HuH-7.5 (cell line): ENCODE measurements around the gene HS3ST5.
"Not testable (repeated sequence)": the region's sequence is repeated elsewhere in the genome, so short reads cannot be mapped to it uniquely, and the experiment has no call there.

Experiments used
- DNase-seq: peaks from one replicate; pipeline ENCODE4 v3.0.0; 2011; ENCODE audit warnings: low spot score

HS3ST5 gene

DNA sequence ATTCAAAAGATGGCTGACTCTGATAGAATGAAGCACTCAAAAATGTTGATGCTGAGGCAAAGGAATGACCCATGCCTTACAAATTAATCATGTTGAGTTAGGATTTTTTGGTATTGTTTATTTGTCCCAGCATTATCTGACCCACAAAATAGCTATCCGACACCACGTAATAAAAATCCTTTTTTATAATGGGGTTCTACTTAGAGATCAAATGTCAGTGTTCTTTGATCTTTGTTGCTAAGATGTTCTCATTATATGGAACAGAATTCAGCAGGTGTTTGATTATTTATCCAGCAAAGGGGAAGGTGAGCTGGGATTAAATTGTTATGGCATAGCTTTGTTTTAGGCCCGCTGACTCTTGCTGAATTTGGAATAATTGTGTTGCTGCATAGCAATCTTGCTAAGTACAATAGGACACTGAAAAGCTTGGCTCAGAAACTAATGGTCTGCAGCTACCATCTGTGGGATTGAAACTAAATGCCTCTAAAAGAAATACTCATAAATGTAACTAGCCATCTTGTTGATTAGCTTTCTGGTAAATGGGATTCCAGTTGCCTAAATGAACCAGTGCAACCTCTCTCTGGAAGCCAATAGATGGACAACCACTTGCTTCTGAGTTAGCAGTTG, 191.6 kb downstream of the HS3ST5 start:
- no peak for DNase-seq

DNA sequence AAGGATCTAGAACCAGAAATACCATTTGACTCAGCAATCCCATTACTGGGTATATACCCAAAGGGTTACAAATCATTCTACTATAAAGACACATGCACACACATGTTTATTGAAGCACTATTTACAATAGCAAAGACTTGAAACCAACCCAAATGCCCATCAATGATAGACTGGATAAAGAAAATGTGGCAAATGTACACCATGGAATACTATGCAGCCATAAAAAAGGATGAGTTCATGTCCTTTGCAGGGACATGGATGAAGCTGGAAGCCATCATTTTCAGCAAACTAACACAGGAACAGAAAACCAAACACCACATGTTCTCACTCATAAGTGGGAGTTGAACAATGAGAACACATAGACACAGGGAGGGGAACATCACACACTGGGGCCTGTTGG, 193.6 kb downstream of the HS3ST5 start:
- DNase-seq = not testable (repeated sequence)

DNA sequence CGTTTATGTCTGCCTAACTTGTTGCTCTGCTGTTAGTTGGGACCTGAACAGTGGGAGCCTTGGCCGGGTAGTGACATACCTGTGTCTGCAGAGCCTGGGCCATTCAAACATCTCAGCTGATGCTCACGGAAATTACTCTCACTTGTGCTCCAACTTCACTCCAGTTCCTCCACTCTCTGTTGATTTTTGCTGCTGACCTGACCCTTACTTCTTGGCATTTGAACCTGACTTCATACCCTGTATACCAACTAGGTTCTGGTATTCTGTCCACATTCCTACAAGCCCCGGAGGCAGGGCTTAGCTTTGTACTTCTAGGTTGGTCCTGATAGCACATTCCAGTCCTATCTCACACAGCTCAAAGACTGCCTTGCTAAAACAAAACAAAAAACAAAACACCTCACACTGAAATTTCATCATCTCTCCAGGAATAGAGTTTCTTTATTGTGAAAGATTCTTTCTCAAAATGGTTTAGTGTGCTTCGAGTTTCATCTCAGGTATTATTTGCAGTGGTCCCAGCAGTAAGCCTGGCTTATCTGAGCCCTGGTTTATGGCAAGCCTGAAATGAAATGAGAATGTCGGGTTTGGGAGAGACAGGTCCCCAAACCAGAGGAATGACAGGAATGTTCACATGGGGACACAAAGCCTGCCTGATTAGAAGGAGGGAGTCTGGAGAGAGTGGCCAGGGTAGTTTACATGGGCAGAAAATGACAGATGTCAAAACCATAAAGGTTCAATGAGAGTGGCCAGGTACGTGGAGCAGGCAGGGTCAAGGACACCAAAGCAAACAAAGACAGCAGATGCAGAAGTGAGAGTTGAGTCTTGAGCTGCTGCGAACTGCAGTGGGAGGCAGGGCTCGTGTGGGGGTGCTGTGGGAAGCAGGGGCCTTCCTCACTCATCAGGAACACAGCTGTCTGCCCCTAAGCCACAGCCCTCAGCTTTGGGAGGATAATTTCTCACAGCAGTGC, 197.7 kb downstream of the HS3ST5 start:
- no peak for DNase-seq

DNA sequence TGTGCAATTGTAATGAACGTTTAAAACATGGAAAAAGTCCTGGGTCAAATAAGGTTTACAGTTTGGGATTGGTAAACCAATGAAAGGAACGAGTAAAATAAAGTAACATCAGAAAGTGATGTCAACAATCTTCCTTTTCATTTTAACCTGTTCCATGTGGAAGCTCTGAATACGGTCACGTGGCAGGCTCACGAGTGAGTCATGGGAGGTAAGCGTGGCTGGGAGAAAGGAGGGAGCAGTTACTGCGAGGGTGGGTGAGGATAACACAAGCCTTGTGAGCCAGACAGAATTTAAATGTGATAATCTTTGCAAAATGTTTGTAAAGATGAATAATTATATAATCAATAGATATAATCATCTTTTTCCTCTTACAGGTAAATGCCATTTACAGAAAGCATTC, 200.6 kb downstream of the HS3ST5 start:
- DNase-seq = no peak

DNA sequence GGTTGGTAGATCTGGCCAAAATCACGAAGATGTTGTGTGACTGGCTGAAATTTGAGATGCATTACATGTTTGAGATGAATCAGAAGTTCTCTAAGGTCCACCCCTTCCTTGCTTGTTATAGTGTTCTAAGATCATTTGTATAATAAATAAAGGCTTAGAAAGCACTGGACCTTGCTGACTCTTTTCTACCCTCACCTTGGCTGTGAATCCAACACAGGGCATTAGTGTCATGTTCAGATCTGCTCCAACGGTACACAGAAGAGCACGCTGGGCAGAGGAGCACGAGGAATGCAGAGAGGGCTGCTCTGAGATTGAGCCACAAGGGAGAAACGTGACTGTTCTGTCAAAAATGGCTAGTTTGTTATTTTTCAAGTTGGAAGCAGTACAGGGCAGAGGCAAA, 202.4 kb downstream of the HS3ST5 start:
- DNase-seq = no peak

DNA sequence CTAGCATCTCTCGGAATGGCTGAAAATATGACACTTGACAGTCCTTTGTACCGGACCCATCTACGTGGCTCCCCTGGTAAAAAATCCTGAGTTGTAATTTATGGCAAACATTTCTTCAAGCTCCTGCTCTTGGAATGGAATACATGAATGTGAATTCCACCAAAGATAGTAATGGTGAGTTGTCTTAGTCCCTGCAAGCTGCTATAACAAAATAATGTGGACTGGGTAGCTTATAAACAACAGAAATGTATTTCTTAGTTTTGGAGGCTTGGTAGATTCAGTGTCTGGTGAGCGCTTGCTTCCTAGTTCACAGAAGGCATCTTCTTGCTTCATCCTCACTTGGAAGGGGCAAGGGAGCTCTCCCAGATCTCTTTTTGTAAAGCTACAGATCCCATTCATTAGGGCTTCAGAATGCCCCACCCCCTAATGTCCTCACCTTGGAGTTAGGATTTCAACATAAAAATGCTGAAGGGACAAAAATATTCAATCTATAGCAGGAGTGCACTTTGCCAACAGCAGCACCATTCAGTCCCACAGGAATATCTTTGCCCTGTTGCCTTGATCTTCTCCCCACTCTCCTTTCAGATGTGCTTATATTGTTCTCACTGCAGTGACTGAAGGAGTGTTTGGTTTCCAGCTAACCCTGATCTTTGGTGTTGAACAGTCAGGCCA, 204.1 kb downstream of the HS3ST5 start:
- no peak for DNase-seq

DNA sequence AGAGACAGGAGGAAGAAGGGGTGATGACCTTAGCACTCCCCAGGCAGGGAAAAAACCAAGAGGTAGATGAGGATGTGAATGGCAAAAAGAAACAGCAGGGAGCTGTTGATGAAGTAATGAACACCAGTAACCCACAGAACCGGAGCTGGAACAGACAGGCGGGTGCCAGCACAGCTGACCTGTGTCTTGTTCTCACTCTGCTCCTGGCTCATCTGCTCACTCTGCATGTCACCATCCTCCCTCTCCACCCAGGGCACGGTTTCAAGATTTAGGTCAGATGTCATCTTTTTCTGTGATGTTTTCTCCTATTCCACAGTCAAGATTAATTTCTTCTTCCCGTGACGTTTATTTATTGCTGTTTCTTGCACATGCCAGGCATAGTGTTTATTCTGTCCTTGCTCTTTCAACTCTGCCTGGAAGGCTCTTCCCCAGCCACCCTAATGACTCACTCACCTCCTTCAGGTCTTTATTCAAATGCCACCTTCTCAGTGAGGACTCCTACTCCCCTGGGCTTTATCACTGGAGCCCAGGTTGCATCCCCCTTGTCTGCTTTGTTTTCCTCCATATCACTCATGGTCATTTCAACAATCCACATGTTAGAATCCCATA, 207.4 kb downstream of the HS3ST5 start:
- no peak for DNase-seq

DNA sequence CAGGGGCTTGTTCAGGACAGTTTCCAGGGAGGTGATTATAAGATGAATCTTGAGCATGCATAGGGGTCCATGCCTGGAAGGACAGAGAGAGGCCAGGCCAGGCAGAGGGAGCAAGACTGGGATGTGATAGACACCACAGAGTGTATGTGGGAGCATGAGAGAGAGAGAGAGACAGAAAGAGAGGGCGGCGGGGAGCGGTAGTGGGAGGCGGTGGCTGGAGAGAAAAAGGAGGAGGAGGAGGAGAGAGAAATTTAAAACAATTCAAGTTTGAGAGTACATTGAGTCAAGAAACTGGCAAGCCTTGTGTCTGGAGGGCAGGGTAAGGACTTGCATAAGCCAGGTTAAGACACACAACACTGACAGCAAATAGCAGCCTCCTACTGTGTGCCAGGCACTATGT, 209.0 kb downstream of the HS3ST5 start:
- no peak for DNase-seq

DNA sequence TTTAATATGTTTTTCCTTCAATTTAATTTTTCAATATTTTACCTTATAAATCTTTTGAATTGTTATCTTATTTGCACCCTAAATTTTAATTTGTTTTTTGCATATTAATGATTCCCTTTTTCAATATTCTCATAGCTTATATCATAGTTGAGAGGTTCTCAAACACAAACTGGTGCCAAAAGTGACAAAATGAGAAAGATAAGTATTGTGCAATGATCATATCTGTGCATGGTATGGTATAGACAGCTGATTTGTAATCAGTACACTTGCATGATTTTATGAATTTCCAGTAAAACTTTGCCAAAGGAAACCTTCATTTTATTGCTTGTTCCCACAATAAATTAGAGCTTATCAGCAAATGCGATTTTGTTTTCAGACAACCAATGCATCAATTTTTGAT, 210.9 kb downstream of the HS3ST5 start:
- no peak for DNase-seq

DNA sequence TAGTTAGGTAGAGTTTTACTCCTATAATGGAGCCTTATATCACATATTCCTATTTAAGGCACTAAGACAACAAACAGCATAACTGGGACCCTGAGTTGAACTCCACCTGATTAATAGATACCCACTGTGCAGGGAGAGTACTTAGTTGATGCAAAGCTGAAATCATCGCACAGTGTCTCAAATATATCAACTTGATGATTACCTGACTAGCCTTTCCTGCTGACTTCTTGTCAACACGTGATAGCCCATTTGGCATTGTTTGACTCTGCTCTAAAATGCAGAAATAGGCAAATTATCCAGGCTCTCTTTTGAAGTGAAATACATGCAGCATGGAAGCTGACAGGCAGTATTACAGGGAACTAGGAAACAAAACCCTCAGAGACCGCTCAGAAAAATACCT, 217.2 kb downstream of the HS3ST5 start:
- no peak for DNase-seq

DNA sequence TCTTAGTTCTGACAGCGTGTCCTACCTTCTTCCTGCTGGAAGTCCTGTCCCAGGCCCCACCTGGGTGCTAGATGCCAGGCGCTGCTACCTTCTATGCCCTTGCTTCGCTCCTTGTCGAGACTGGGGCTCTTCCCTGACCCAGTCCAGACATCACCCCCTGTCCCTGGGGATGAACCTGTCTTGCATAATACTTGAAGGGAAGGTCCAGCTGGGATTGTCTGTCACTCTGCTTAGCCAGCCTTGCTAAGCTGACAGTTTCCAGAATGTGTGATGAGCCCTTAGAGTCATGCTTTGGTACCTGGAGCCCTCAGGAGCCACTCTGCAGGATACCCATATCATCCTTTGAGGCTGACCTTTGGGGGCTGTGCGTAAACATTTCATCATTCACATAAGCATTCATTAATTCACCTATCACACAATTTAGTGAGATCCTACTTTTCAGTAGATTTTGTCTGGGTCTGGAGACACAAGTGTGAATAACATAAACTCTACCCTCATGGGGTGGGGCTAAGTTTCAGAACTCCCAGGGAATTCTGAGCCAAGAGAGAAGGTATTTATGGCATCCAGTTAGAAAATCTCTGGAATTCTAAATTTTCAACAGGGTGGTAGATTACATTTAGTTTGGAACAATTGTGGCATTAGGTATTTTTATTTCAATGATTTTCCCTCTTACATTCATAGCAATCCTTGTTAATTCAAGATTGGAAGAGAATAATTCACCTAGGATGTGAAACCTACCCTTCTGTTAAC, 220.7 kb downstream of the HS3ST5 start:
- DNase-seq = no peak

DNA sequence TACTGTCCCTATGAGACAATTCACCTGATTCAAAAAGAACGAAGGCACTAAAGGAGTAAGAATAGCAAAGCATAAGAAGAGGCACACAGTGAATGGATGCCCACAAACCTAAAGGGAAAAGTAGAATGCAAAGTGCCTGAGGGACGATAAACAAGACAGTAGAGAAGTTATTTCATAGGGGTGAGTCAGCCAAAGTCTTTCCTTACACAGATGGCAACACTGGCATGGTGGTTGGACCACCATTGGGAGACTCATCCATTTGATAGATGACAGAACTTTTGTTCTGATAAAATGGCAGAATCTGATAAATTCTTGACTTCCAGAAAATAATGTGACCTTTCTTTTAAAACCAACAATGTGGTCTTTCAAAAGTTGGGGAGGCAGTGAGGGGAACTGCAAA, 223.8 kb downstream of the HS3ST5 start:
- DNase-seq = no peak

DNA sequence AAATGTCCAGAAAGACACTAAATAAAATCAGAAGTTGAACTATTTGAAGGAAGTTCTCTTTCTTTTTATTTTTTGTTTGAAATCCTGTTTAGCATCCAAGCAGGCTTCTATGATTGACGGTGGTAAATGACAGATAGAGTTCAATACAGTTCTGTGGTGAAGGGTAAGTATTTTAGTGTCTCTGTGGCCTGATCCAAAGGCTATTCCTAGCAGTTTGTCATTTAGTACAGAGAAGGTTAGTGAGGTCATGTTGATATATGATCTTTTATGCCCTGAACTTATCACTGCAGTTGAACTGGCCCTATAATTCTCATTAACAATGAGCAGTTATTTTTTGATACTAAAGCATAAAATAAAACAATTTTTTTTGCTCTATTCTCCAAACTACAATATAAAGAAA, 227.2 kb downstream of the HS3ST5 start:
- no peak for DNase-seq

DNA sequence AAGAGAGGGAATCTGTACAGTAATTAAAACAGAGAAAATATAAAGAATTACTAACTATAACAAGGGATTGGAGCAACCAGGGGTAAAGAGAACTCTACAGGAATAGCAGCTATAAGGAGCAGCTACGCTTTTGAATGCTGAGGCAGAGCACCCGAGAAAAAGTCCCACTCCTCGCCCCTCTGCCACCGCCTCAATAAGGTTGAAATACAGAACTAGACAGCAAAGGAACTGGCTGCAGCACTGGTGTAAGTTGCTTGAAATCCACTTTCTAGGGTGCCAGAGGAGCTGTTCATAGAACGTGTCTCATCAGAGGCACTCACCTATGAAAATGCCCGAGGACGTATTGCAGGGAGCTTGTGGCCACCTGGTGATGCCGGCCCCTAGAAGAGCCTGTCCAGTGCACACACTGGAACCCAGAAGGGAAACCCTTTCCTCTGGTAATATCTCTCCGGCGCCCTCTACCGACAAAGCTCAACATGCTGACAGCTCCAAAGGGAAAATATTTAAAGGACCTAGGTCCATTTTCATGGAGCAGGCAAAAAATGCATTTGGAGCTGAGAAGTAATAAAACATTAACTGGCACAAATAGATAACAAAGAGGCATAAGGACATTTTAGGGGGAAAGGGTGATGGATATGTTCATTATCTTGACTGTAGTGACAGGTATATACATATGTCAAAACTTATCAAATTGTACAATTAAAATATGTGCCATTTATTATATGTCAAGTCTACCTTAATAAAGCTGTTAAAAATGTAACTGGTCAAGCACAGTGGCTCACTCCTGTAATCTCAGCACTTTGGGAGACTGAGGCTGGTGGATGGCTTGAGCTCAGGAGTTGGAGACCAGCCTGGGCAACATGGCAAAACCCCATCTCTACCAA, 234.5 kb downstream of the HS3ST5 start:
- DNase-seq = peak; percentile 24

DNA sequence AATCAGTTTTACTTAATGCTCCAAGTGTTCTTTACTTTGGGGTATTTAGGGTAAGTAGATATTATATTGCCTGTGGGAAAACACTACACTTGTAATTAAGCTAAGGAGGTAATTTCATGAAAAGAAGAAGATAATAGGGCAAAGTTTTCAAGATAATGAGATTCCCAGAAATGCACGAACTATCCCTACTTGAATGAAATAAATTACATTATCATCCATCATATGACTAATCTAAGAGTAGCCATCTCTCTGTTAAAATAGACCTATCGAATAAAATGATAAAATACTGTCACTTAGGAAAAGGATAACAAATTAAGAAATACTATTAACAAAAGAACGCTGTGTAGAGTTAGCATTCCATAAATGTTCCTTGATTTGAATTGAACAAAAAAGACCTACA, 236.8 kb downstream of the HS3ST5 start:
- DNase-seq = no peak

DNA sequence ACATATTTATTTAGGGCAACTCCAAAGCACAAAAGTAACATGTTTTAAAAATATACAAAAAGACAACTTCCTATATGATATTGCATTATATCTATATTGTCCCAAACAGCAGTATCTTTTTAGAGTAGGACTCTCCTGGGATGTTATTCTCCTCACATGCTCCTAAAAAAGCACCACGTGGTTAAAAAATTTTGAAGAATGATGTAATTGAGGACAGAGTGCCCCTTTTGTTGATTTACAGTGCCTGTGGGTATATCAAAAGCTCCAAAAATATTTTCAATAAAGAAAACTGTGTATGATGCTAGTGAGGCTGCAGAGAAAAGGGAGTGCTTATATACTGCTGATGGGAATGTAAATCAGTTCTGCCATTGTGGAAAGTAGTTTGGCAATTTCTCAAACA, 241.6 kb downstream of the HS3ST5 start:
- no peak for DNase-seq

DNA sequence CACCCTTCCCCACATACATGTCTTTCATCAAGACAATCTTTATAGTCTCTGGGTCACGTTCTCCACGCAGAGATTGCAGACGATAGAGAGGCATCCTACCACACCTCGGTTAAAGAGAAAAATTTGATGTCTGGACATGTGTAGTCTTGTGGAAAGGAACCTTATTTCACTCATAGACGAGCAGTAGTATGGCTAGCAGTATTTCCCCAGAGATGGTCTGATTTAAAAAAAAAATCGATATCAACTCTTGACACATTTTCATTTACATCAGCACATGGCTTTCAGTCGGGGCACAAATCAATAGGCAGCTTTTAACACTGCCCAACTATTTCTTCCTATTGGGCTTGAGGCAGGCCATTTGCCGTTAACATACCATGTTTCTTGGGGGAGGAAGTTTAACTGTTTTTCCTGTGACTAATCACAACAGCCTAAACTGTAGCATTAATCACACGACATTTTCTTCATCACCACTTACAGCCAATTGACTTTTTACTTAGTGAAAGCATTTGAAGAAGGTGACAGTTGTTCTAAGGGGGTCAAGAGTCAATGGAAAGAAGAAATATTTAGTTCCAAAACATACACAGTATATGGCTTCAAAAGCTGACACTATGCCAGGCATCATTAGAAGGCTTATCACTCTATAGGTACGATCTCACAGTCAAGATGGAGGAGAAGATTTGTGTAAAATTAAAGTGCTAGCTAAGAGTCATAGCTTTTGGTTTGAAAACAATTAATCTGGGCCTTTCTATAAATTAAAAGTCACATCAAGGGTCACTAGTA, 242.4 kb downstream of the HS3ST5 start:
- no peak for DNase-seq

DNA sequence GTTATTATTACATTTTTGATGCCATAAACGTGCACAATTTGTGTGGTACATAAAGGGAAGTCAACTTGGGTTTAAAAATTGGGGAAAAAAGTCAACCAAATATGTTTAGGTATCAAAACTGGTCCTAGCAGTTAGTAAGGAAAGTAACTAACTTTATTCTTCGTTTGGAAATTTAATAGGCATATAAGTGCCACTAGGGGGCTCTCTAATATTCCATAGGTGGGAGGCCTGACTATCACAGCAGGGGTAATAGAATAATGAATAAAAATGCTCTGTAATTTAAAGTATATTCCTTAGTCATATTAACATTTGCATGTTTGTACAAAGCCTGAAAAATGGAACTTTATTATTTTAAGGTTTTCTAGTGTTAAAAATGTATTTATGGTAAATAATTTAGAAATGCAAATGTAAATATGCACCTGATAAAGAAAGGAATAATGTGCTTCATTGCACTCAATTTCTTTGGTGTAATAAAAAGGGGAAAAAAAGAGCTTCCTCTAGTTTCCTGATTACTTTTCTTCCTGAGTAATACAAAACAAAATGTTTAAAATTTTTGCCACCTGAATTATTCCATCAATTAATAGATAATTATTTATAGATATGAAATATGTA, 246.2 kb downstream of the HS3ST5 start:
- peak; percentile 20 for DNase-seq

DNA sequence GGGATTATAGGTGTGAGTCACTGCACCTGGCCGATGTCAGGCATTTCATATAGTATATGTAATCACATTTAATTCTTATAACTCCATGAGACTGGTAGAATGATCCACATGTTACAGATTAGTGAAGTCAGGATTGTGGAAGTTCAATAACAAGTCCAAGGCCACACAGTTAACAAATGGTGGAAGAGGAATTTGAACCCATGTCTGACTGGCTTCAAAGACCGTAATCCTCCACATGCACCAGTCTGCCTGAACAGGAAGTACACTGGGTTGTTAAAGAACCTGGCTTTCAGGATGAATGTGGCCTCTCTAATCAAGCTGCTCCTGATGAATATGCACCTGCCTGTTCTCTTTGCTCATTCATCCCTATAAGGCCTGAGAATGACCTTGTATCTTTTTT, 249.9 kb downstream of the HS3ST5 start:
- DNase-seq = no peak

DNA sequence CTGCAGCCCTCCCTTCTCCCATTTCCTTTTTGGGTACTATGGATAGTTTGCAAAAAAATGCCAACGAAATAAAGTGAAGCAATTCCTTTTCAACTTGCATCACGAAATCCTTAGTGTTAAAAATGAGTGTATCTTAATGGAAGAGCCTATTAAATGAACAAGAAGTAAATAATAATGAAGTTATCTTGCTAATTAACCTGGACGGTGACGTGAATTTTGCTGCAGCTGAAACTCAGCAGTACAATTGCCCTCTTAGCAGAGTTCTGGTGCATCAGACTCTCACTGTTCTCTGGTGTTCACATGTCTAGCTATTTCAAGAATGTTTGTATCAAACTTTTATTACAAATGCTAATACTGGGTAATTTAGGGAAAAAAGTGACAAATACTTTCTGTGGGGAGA, 252.2 kb downstream of the HS3ST5 start:
- no peak for DNase-seq
